Fibroblast of skin of abdomen (primary cell): ENCODE data around the gene UROS.

Experiments used
- DNase-seq: peaks from one replicate; pipeline ENCODE4 v3.0.0-alpha.2; 2013

The UROS gene

DNA sequence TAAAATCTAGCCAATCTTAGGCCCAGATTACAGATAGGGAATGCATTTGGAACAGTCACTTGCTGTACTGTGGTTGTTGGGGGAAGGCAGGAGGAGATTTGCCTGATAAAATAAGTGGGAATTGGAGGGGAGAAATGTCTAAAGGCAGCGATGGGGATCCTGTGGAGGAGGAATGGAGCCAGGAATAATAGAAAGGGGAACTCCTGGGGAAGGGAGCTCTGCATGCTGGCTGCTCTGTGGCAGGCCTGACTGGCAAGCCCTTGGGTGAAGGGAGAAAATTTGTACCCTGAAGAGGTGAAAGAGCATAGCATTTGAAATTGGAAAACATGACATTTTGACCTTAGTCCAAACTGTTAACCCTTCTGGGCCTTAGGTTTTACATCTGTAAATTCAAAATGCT, 61.1 kb downstream of the UROS start:
- no peak for DNase-seq

DNA sequence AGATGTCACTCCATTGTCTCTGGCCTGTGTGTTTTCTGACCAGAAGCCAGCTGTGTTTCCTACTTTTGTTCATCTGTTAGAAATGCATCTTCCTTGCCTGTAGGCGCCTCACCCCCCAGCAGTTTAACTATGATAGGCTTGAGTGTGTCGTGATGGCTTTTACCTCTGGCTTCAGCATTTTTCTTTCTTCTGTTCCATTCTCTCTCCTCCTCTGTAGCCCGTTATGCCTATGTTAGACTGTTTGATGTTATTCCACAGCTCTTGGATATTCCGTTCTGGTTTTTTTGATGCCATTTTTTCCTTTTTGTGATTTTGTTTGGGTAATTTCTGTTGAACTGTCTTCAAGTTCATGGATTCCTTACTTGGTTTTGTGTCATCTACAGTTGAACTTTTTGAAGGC, 65.3 kb downstream of the UROS start:
- no peak for DNase-seq

GRCh38 chr10:125756853-125757487, 66.1 kb downstream of the UROS start:
- no peak for DNase-seq

DNA sequence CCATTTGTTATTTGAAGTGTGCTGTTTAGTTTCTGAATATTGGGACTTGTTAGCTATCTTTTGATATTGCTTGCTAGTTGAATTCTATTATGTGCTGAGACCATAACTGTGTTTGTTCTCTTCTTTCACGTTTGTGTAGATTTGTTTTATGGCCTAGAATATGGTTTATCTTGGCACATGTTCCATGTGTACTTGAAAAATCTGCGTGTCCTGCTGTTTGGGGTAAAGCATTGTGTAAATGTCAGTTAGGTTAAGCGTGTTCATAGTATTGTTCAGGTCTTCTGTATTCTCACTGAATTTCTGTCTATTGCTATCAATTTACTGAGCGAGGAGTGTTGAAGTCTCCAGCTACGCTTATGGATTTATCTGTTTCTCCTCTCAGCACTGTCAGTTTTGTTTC, 66.9 kb downstream of the UROS start:
- DNase-seq: no peak

- no peak for DNase-seq
Observed at GRCh38 chr10:125747417-125747816, 75.6 kb downstream of the UROS start.

DNA sequence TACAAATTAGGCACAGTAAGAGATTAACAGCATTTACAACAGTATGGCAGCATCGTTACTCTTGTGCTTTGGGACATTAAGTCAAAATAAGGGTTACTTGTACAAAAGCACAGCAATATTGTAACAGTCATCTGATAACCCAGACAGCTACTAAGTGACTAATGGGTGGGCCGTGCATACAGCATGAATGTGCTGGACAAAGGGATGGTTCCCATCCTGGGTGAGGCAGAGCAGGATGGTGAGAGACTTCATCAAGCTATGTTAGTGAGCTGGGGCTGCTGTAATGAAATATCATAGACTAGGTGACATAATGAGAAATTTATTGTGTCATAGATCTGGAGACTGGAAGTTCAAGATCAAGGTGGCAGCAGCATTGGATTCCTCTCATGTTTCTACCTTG, 78.1 kb downstream of the UROS start:
- no peak for DNase-seq

GRCh38 chr10:125742465-125742864, 80.6 kb downstream of the UROS start:
- DNase-seq: no peak

GRCh38 chr10:125739994-125740679, 82.9 kb downstream of the UROS start:
- DNase-seq: no peak
